Astrocyte of the cerebellum (primary cell): ENCODE results near the gene NEK10.
"Not testable (repeated sequence)": the region's sequence is repeated elsewhere in the genome, so short reads cannot be mapped to it uniquely, and the experiment has no call there.

Experiments used
- DNase-seq: peaks from one replicate; pipeline ENCODE4 v3.0.0-alpha.2; 2011; ENCODE audit warnings: low read depth
- H3K4me3 ChIP-seq: 2 replicates; pipeline ENCODE4 v1.5.1; 2011; ENCODE audit warnings: mild to moderate bottlenecking, low read depth, low read length, moderate library complexity
- CTCF ChIP-seq: IDR thresholded peaks from 2 replicates; pipeline ENCODE4 v1.5.1; 2012; ENCODE audit warnings: low read length, low read depth, moderate library complexity, mild to moderate bottlenecking; ENCODE audit errors: missing control alignments
- in situ Hi-C: cut with HindIII; loops from 2 replicates; pipeline ENCODE4 v1.10.0; 2017; ENCODE audit warnings: low sequenced_read_pairs

Gene NEK10

GRCh38 chr3:27368831-27369607, at the start of gene NEK10:
Gene NEK10 (minus strand): TSS chr3:27369383. CDS start chr3:27352882, 16,501 bp downstream.
- peak; percentile 71 for DNase-seq
- TF ChIP-seq CTCF = no peak
- H3K4me3 ChIP-seq = peak within 1 kb of the TSS; percentile 58
- in situ Hi-C loops = loop anchor here (5.0 kb wide), 1 partner anchor 33 kb away; no protein-coding TSS in a partner anchor

GRCh38 chr3:27415202-27415601, 46.0 kb upstream of the NEK10 start:
- TF ChIP-seq CTCF = no peak
- in situ Hi-C loops = no loop called here
- DNase-seq = no peak
- H3K4me3 ChIP-seq = no peak overlapping the region

GRCh38 chr3:27392950-27393679, 23.9 kb upstream of the NEK10 start:
- in situ Hi-C loops = no loop called here
- H3K4me3 ChIP-seq = no peak overlapping the region
- TF ChIP-seq CTCF = no peak
- DNase-seq = no peak

- H3K4me3 ChIP-seq, in situ Hi-C loops, DNase-seq: not testable (repeated sequence)
Measured at GRCh38 chr3:27392414-27392813, 23.2 kb upstream of the NEK10 start.

GRCh38 chr3:27391796-27392195, 22.6 kb upstream of the NEK10 start:
- in situ Hi-C loops = no loop called here
- H3K4me3 ChIP-seq = no peak overlapping the region
- TF ChIP-seq CTCF = no peak
- DNase-seq = no peak

- H3K4me3 ChIP-seq = no peak overlapping the region
- in situ Hi-C loops = no loop called here
- no peak for DNase-seq
- TF ChIP-seq CTCF = no peak
Measured at GRCh38 chr3:27387625-27388024, 18.4 kb upstream of the NEK10 start.

GRCh38 chr3:27385504-27385903, 16.3 kb upstream of the NEK10 start:
- DNase-seq = no peak
- TF ChIP-seq CTCF = no peak
- in situ Hi-C loops = no loop called here
- H3K4me3 ChIP-seq = no peak overlapping the region
